ENCODE results near the gene LENEP. TPM values are rescaled to one million over a fixed set of nuclear protein-coding genes. Genes with fewer than 3 reads are reported as not detected.

Gene LENEP
- total and polyA plus RNA-seq, 2 donors = 0.09 to 0.16 TPM

DNA sequence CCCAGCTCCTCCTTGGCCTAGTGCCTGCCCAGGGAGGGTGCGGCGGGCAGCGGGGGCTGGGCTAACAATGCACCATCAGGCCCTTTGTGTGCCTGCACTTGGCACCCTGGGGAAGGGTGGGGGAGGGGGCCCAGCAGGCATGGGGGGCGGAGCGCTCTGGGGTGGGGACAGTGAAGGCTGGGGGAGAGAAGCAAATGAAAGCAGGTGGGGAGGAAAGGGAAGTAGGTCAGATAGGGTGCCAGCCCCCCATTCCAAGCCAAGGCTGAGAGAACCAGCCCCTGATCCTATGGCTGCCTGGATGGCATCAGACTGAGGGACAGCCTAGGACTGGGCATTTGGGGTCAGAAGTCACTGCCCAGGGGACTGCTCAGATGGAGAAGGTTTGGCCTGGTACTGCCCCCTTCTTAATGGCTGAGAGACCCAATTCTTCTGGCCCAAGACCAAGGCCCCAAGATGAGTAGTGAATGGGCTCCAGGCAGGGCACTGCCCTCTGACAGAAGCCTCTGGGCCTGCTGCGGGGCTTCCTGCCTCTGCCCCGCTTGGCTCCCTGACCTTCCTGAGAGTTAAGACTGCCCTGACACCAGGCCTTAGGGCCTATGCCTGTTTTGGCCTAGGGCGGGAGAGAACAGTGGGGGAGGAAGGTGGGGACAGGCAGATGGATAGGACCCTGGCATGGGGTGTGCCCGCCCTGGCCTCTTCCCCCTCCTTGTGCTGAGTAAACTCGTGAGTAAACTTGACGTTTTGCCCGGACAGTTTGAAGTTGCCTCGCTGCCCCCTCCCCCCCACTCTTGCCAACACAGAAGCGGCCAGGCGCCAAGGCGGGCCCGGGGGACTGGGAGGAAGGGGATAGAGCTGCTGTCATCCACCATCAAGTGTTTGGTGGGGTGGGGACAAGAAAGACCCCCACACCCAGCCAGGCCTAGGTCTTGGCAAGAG, 12.0 kb downstream of the LENEP start:
- Histone ChIP-seq H3K9me3 (ENCODE audit: control insufficient read depth in 2 of 2, insufficient read depth in 1 of 2, low read length in 1 of 2) (peaks cover 0 to 16% of the 10 kb centered on the region in 2 donors), H3K4me3 (ENCODE audit: low read length in 2 of 2) (no peak overlapping the region), H3K4me1 (ENCODE audit: control insufficient read depth in 2 of 2, insufficient read depth in 2 of 2, low read length in 2 of 2) (peaks cover 4 to 94% of the 10 kb centered on the region in 2 donors), H3K27ac (ENCODE audit: low read depth in 1 of 2, low read length in 1 of 2) (peak overlapping the region; percentile 28 to 42), H3K27me3 (ENCODE audit: control insufficient read depth in 2 of 2, insufficient read depth in 1 of 2, low read length in 1 of 2) (peaks cover 31 to 77% of the 10 kb centered on the region in 2 donors), H3K36me3 (ENCODE audit: control insufficient read depth in 2 of 2, insufficient read depth in 2 of 2, low read length in 1 of 2) (no peaks in the 10 kb centered on the region)
- WGBS = 85% methylated on average over 17 of the region's 17 CpGs
- DNase-seq (ENCODE audit: low read depth in 6 of 9, low spot score in 9 of 9) = no peak

DNA sequence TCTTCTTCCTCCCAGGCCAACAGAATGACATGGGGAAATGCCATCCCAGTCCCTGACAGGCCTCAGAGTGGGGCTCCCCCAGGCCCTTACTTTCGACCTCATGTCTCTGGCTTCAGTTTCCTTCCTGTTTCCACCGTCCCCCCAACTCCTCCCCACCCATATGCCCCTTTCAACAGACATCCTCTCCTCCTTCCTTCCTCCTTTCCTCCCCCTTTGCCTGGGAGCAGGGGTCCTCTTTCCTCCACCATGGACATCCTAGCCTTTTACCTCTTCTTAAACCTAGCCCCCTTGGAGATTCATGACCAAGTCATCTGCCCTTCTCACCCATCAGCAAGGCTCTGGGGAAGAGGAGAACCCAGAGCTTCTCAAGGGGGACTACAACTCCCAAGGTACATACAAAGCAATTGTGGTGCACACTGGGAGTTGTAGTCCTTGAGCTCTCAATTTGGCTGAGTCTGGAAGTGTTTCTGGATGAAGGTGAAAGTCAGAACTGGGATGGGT, 13.3 kb downstream of the LENEP start:
- Histone ChIP-seq H3K27ac (ENCODE audit: low read depth in 1 of 2, low read length in 1 of 2) (no peak overlapping the region), H3K36me3 (ENCODE audit: control insufficient read depth in 2 of 2, insufficient read depth in 2 of 2, low read length in 1 of 2) (no peaks in the 10 kb centered on the region), H3K27me3 (ENCODE audit: control insufficient read depth in 2 of 2, insufficient read depth in 1 of 2, low read length in 1 of 2) (peaks cover 21 to 73% of the 10 kb centered on the region in 2 donors), H3K4me1 (ENCODE audit: control insufficient read depth in 2 of 2, insufficient read depth in 2 of 2, low read length in 2 of 2) (peaks cover 14 to 96% of the 10 kb centered on the region in 2 donors), H3K9me3 (ENCODE audit: control insufficient read depth in 2 of 2, insufficient read depth in 1 of 2, low read length in 1 of 2) (peaks cover 0 to 6% of the 10 kb centered on the region in 2 donors), H3K4me3 (ENCODE audit: low read length in 2 of 2) (no peak overlapping the region)
- peak in 2 of 9 donors; percentile 58 to 72 for DNase-seq (ENCODE audit: low read depth in 6 of 9, low spot score in 9 of 9)
- 14% methylated on average over 2 of the region's 2 CpGs for WGBS

DNA sequence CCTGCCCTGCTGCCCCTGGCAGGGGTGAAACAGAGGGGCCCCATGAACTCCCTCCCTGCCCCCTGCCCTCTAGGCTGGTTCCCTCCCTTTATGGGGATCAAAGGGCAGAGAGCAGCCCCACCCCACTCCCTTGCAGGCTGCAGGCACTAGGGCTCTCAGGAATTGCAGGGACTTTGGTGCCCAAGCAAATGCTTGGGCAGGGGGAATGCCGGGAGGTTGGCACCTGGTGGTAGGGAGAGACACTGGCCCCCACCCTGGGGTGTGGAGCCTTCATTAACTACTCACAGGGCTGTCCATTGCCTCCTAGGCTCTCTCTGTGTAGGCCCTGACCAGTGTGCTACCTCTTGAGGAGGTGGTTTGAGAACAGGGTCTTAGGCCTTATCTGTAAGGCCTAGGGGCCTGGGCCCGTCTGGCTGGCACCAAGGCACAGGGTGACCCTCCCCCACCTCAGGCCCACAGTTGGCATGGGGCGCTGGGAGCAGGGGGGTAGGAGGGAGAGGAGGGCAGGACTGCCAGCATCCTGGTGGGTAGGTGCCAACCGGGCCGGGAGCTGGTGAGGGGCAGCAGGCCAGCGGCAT, 14.0 kb downstream of the LENEP start:
- Histone ChIP-seq H3K9me3 (ENCODE audit: control insufficient read depth in 2 of 2, insufficient read depth in 1 of 2, low read length in 1 of 2) (no peaks in the 10 kb centered on the region), H3K4me1 (ENCODE audit: control insufficient read depth in 2 of 2, insufficient read depth in 2 of 2, low read length in 2 of 2) (peaks cover 14 to 96% of the 10 kb centered on the region in 2 donors), H3K27ac (ENCODE audit: low read depth in 1 of 2, low read length in 1 of 2) (peak overlapping the region in 1 of 2 donors; percentile 53), H3K27me3 (ENCODE audit: control insufficient read depth in 2 of 2, insufficient read depth in 1 of 2, low read length in 1 of 2) (peaks cover 17 to 71% of the 10 kb centered on the region in 2 donors), H3K4me3 (ENCODE audit: low read length in 2 of 2) (no peak overlapping the region), H3K36me3 (ENCODE audit: control insufficient read depth in 2 of 2, insufficient read depth in 2 of 2, low read length in 1 of 2) (no peaks in the 10 kb centered on the region)
- DNase-seq (ENCODE audit: low read depth in 6 of 9, low spot score in 9 of 9) = no peak
- 97% methylated on average over 6 of the region's 6 CpGs for WGBS

DNA sequence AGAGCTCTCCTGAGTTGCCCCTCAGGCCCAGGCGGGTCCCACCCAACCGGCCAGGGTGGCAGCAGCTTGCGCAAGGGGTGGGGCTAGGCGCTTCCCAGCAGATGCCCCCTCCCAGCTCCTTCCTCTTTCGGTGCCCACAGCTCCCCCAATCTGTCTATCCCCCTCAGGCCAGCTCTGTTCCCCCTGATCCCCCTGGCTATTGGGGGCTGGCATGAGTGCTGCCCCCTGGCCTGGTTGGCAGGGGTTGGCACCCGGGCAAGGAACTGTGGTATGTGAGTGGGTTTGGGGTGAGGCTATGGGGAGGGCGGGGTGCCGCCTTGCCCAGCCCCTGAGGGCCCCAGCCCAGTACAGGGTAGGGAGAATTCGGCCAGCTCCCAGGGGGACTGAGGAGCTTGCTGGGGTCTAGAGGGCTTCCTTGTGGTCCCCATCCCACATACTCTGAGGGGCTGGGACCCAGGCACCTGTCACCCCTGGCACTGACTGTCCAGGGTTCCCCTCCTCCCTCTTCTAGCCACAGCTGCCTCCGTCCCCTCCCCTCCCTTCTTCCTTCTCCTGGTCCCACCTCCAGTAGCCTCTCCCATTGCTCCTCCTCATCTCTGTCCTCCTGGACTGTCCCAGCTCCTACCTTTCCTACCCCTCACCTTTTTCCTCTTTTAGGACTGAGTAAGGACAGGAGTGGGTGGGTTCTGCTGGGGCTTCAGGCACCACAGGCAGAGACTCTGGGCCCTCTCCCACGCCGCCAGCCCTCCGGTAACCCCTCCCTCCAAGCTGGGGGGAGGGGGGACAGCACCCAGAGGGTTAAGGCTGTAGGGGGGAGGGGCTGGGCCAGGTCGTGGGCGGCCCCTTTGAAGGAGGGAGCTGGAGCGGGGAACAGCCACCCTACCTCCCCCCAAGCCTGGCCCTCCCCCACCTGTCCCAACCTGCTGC, 14.9 kb downstream of the LENEP start:
- Histone ChIP-seq H3K27ac (ENCODE audit: low read depth in 1 of 2, low read length in 1 of 2) (peak overlapping the region; percentile 24 to 53), H3K27me3 (ENCODE audit: control insufficient read depth in 2 of 2, insufficient read depth in 1 of 2, low read length in 1 of 2) (peaks cover 12 to 68% of the 10 kb centered on the region in 2 donors), H3K36me3 (ENCODE audit: control insufficient read depth in 2 of 2, insufficient read depth in 2 of 2, low read length in 1 of 2) (no peaks in the 10 kb centered on the region), H3K4me1 (ENCODE audit: control insufficient read depth in 2 of 2, insufficient read depth in 2 of 2, low read length in 2 of 2) (peaks cover 21 to 99% of the 10 kb centered on the region in 2 donors), H3K9me3 (ENCODE audit: control insufficient read depth in 2 of 2, insufficient read depth in 1 of 2, low read length in 1 of 2) (no peaks in the 10 kb centered on the region), H3K4me3 (ENCODE audit: low read length in 2 of 2) (peak overlapping the region; percentile 38 to 46)
- peak in 1 of 9 donors; percentile 56 for DNase-seq (ENCODE audit: low read depth in 6 of 9, low spot score in 9 of 9)
- WGBS = 79% methylated on average over 16 of the region's 16 CpGs

DNA sequence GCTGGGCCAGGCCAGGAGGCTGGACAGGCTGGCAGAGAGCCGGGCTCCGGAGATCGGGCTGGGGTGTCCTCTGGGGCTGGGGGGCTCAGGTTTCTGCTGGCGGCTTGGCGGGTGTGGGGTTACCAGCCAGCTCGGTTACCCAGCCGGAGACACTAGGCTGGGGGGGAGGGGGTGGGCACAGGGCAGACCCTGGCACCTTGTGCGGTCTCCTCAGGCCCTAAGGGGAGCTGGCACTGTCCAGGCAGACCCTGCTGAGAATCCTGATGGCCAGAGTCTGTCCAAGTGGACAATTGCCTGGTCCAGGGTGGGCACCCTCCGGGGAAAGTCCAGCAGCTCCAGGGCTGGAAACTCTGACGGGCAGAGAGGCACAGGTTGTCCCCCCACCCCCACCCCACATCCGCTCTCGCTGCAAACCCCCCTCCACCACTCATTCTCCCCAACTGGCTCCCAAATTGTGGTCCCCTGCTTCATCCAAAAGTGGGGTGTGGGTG, 15.9 kb downstream of the LENEP start:
- WGBS = 93% methylated on average over 12 of the region's 12 CpGs
- H3K4me3 ChIP-seq (ENCODE audit: low read length in 2 of 2) = peak overlapping the region; percentile 38 to 46
- H3K27ac ChIP-seq (ENCODE audit: low read depth in 1 of 2, low read length in 1 of 2) = peak overlapping the region; percentile 24 to 80
- peaks cover 23 to 98% of the 10 kb centered on the region in 2 donors for H3K4me1 ChIP-seq (ENCODE audit: control insufficient read depth in 2 of 2, insufficient read depth in 2 of 2, low read length in 2 of 2)
- peaks cover 4 to 64% of the 10 kb centered on the region in 2 donors for H3K27me3 ChIP-seq (ENCODE audit: control insufficient read depth in 2 of 2, insufficient read depth in 1 of 2, low read length in 1 of 2)
- no peaks in the 10 kb centered on the region for H3K9me3 ChIP-seq (ENCODE audit: control insufficient read depth in 2 of 2, insufficient read depth in 1 of 2, low read length in 1 of 2)
- H3K36me3 ChIP-seq (ENCODE audit: control insufficient read depth in 2 of 2, insufficient read depth in 2 of 2, low read length in 1 of 2) = peaks cover 0 to 3% of the 10 kb centered on the region in 2 donors
- DNase-seq (ENCODE audit: low read depth in 6 of 9, low spot score in 9 of 9) = no peak

DNA sequence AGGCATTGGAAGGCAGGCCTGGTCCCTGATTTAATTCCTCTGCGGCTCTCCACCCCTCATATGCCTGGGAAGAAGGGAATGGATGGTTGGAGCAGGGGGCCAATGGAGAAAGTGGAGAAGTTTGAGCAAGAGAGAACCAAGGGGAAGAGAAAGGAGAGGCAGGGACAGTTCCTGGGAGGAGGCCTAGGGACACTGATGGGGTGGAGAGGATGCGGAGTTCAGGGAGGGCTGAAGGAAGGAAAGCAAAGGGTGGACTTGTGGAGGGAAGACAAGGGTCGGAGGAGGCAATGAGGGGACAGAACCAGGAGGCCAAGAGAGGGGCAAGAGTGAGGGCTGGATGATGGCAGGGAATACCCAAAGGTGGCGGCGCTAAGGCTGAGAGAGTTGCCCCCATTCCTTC, 16.4 kb downstream of the LENEP start:
- peaks cover under 1 to 7% of the 10 kb centered on the region in 2 donors for H3K36me3 ChIP-seq (ENCODE audit: control insufficient read depth in 2 of 2, insufficient read depth in 2 of 2, low read length in 1 of 2)
- peak overlapping the region in 1 of 2 donors; percentile 80 for H3K27ac ChIP-seq (ENCODE audit: low read depth in 1 of 2, low read length in 1 of 2)
- H3K9me3 ChIP-seq (ENCODE audit: control insufficient read depth in 2 of 2, insufficient read depth in 1 of 2, low read length in 1 of 2) = peaks cover 0 to 1% of the 10 kb centered on the region in 2 donors
- peaks cover 3 to 64% of the 10 kb centered on the region in 2 donors for H3K27me3 ChIP-seq (ENCODE audit: control insufficient read depth in 2 of 2, insufficient read depth in 1 of 2, low read length in 1 of 2)
- DNase-seq (ENCODE audit: low read depth in 6 of 9, low spot score in 9 of 9) = no peak
- 97% methylated on average over 5 of the region's 5 CpGs for WGBS
- peak overlapping the region; percentile 38 to 46 for H3K4me3 ChIP-seq (ENCODE audit: low read length in 2 of 2)
- peaks cover 26 to 98% of the 10 kb centered on the region in 2 donors for H3K4me1 ChIP-seq (ENCODE audit: control insufficient read depth in 2 of 2, insufficient read depth in 2 of 2, low read length in 2 of 2)

DNA sequence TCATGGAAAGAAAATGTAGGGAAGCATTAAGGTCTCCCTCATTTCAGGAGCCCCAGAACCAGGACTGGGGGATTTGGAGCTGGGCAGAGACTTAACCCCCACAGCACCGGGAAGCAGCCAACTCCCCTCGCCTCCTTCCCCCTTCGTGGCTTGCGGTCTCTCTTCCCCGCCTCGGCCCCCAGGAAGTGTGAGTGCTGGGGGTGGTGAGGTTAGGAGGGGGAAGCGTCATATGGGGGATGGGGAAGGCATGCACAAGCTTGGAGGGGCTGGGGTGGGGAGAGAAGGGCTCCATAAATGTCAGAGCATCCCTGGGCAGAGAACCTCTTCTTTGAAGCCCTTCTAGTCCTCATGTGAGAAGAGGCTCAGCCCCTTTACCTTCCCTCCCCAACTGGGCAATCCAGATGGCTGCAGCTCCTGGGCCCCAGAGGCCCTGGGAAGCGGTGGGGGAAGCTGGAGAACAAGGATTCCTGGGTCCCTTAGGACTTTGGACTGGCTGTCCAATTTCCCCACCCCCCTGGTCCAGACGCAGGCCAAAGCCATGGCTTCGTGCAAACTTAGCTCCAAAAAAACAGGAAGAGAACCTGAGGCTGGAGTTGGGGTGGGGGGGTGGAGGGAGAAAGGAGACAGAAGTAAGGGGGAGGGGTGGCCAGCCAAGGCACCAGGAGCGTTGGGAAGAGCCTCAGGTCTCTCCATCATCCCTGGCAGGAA, 17.0 kb downstream of the LENEP start:
- Histone ChIP-seq H3K27me3 (ENCODE audit: control insufficient read depth in 2 of 2, insufficient read depth in 1 of 2, low read length in 1 of 2) (peaks cover 7 to 65% of the 10 kb centered on the region in 2 donors), H3K27ac (ENCODE audit: low read depth in 1 of 2, low read length in 1 of 2) (peak overlapping the region; percentile 15 to 75), H3K4me1 (ENCODE audit: control insufficient read depth in 2 of 2, insufficient read depth in 2 of 2, low read length in 2 of 2) (peaks cover 30 to 99% of the 10 kb centered on the region in 2 donors), H3K4me3 (ENCODE audit: low read length in 2 of 2) (peak overlapping the region; percentile 22 to 46), H3K36me3 (ENCODE audit: control insufficient read depth in 2 of 2, insufficient read depth in 2 of 2, low read length in 1 of 2) (peaks cover 6 to 8% of the 10 kb centered on the region in 2 donors), H3K9me3 (ENCODE audit: control insufficient read depth in 2 of 2, insufficient read depth in 1 of 2, low read length in 1 of 2) (peaks cover 0 to 1% of the 10 kb centered on the region in 2 donors)
- peak in 2 of 9 donors; percentile 49 to 67 for DNase-seq (ENCODE audit: low read depth in 6 of 9, low spot score in 9 of 9)
- WGBS = 26% methylated on average over 11 of the region's 11 CpGs

DNA sequence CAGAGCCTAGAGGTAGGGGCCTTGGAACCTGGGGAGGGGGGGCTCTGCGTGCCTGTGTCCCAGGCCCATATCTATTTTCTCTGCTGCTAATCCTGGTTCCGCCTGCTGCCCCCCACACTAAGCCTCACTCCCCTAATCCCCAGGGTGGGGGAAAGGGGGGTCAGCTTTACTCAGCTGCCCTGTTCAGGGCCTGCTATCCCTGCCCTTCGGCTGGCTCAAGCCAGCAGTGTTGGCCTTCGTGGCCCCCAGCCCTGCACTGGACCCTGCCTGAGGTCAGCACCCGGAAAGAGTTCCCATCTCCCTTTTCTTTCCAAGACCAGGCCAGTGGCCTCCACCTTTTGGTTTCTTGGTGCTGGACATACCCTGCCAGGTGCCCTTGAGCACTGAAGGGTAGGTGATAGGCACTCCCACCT, 17.6 kb downstream of the LENEP start:
- Histone ChIP-seq H3K4me1 (ENCODE audit: control insufficient read depth in 2 of 2, insufficient read depth in 2 of 2, low read length in 2 of 2) (peaks cover 34 to 99% of the 10 kb centered on the region in 2 donors), H3K27ac (ENCODE audit: low read depth in 1 of 2, low read length in 1 of 2) (peak overlapping the region in 1 of 2 donors; percentile 72), H3K4me3 (ENCODE audit: low read length in 2 of 2) (peak overlapping the region in 1 of 2 donors; percentile 46), H3K36me3 (ENCODE audit: control insufficient read depth in 2 of 2, insufficient read depth in 2 of 2, low read length in 1 of 2) (peaks cover 6 to 8% of the 10 kb centered on the region in 2 donors), H3K9me3 (ENCODE audit: control insufficient read depth in 2 of 2, insufficient read depth in 1 of 2, low read length in 1 of 2) (peaks cover 0 to 1% of the 10 kb centered on the region in 2 donors), H3K27me3 (ENCODE audit: control insufficient read depth in 2 of 2, insufficient read depth in 1 of 2, low read length in 1 of 2) (peaks cover 8 to 65% of the 10 kb centered on the region in 2 donors)
- 95% methylated on average over 5 of the region's 5 CpGs for WGBS
- no peak for DNase-seq (ENCODE audit: low read depth in 6 of 9, low spot score in 9 of 9)

Data from thymus (tissue), 11 donors.